Stomach (tissue), 4 donors: ENCODE results near the gene ACTL8.

Experiments
- EP300 ChIP-seq: sonication (generic); formaldehyde crosslinking; IDR thresholded peaks from one replicate; pipeline ENCODE4 v1.6.1; 2017; ENCODE audit warnings: antibody characterized with exemption
- POLR2AphosphoS5 ChIP-seq, 3 donors: sonication (generic); formaldehyde crosslinking; IDR thresholded peaks; one replicate each; pipeline ENCODE4 v1.6.1; 2016; ENCODE audit warnings: antibody characterized with exemption in 3 of 3

- TF ChIP-seq POLR2AphosphoS5 (IDR thresholded peaks at IDR 0.05) (peak in 1 of 3 donors; percentile 30), EP300 (no peak)
Observed at GRCh38 chr1:17865912-17866739, 111.0 kb downstream of the ACTL8 start.
